Spleen (tissue), 7 donors: ENCODE results near the gene SLC22A7.

Experiments
- CTCF ChIP-seq, 11 experiments: fragments of 200-600 bp in 7 of 11; fragments of 450-650 bp in 4 of 11; sonication (generic) in 4 of 11; IDR thresholded peaks in 8 of 11; conservative IDR thresholded peaks in 3 of 11; 1 replicate in 7 of 11; 2 replicates in 4 of 11; pipeline versions ENCODE4 v1.4.0 to v1.8.0; 2016 to 2021; ENCODE audit warnings: antibody characterized with exemption in 11 of 11, inconsistent platforms in 4 of 11, mild to moderate bottlenecking in 1 of 11
- POLR2A ChIP-seq, 3 donors: fragments of 450-650 bp; IDR thresholded peaks; one replicate each; pipeline ENCODE4 v1.5.1; 2017; ENCODE audit warnings: antibody characterized with exemption in 3 of 3, mild to moderate bottlenecking in 1 of 3
- donor health status: DM: no; HTN: no; CAD: no; lungs with moderate emphysema.
- donor health status: DM: no; HTN: no; CAD: no.
- donor health status: DM: no; HTN: no; CAD: no.

DNA sequence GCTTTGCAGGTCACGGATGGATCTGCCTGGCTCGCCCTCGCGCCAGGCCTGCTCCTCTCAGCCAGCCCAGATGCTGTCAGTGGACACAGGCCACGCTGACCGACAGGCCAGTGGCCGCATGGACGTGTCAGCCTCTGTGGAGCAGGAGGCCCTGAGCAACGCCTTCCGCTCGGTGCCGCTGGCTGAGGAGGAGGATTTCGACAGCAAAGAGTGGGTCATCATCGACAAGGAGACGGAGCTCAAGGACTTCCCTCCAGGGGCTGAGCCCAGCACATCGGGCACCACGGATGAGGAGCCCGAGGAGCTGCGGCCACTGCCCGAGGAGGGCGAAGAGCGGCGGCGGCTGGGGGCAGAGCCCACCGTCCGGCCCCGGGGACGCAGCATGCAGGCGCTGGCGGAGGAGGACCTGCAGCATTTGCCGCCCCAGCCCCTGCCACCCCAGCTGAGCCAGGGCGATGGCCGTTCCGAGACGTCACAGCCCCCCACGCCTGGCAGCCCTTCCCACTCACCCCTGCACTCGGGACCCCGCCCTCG, 35.2 kb upstream of the SLC22A7 start:
- TF ChIP-seq CTCF (IDR thresholded peaks at IDR 0.05 in 8 of 11, conservative IDR thresholded peaks at IDR 0.05 in 3 of 11) (no peak), POLR2A (IDR thresholded peaks at IDR 0.05) (no peak)
